ENCODE data around the gene OBP2A.

- no peak for TF ChIP-seq EZH2 (IDR thresholded peaks at IDR 0.05)
- TF ChIP-seq POLR2AphosphoS5 (IDR thresholded peaks at IDR 0.05; ENCODE audit: borderline replicate concordance, low read depth, low read length) = no peak
These were observed 24.5 kb downstream of the OBP2A start for GRCh38 chr9:135570456-135570855.

Data from SK-N-MC (cell line).